CD8-positive, alpha-beta memory T cell (primary cell): ENCODE results near the gene SMIM28. TPM values are rescaled to one million over a fixed set of nuclear protein-coding genes. Genes with fewer than 3 reads are reported as not detected.

Experiments
- CTCF ChIA-PET: fragments of 350-600 bp; sonication (Branson Sonifier 250); formaldehyde crosslinking; loops from one replicate; lab custom pipeline; 2021; ENCODE audit warnings: antibody characterized with exemption; lab: Charles Lee
- POLR2A ChIA-PET: fragments of 350-600 bp; sonication (Branson Sonifier 250); formaldehyde crosslinking; loops from one replicate; lab custom pipeline; 2021; ENCODE audit warnings: antibody characterized with exemption; lab: Charles Lee
- DNase-seq, 5 donors: peaks; one replicate each; pipeline versions ENCODE4 v3.0.0 to v3.0.0-alpha.2; 2020 to 2022; ENCODE audit warnings: mixed read lengths in 1 of 5
- H3K27ac ChIP-seq: one replicate; pipeline ENCODE4 v1.7.0; 2013; ENCODE audit warnings: low read depth, mild to moderate bottlenecking, low read length, moderate library complexity
- H3K27me3 ChIP-seq: 2 replicates; pipeline ENCODE4 v1.7.0; 2013; ENCODE audit warnings: low read length, mild to moderate bottlenecking; ENCODE audit not compliant: insufficient read depth, poor library complexity, severe bottlenecking
- H3K36me3 ChIP-seq: 2 replicates; pipeline ENCODE4 v1.7.0; 2013; ENCODE audit warnings: mild to moderate bottlenecking, low read length, moderate library complexity; ENCODE audit not compliant: insufficient read depth
- H3K4me1 ChIP-seq: 2 replicates; pipeline ENCODE4 v1.7.0; 2013; ENCODE audit warnings: mild to moderate bottlenecking, low read length, moderate library complexity; ENCODE audit not compliant: insufficient read depth
- H3K4me3 ChIP-seq: 2 replicates; pipeline ENCODE4 v1.7.0; 2013; ENCODE audit warnings: mild to moderate bottlenecking, low read length
- H3K9me3 ChIP-seq: 2 replicates; pipeline ENCODE4 v1.7.0; 2013; ENCODE audit warnings: mild to moderate bottlenecking, low read length
- H3K27ac Mint-ChIP-seq, 8 donors: one replicate each; pipeline ENCODE4 v1.8.0; 2020 to 2021; ENCODE audit warnings: mixed read lengths in 8 of 8, mild to moderate bottlenecking in 6 of 8, inconsistent platforms in 3 of 8, moderate library complexity in 3 of 8
- H3K27me3 Mint-ChIP-seq, 2 donors: one replicate each; pipeline ENCODE4 v1.8.0; 2020 to 2021; ENCODE audit warnings: mixed read lengths in 2 of 2, mild to moderate bottlenecking in 1 of 2, moderate library complexity in 1 of 2
- H3K36me3 Mint-ChIP-seq, 3 donors: one replicate each; pipeline ENCODE4 v1.8.0; 2020 to 2021; ENCODE audit warnings: mixed read lengths in 3 of 3, inconsistent platforms in 1 of 3, mild to moderate bottlenecking in 1 of 3
- H3K4me1 Mint-ChIP-seq, 3 donors: one replicate each; pipeline ENCODE4 v1.8.0; 2020 to 2021; ENCODE audit warnings: mixed read lengths in 3 of 3, inconsistent platforms in 1 of 3, mild to moderate bottlenecking in 1 of 3
- H3K4me3 Mint-ChIP-seq, 7 donors: one replicate each; pipeline ENCODE4 v1.8.0; 2020 to 2021; ENCODE audit warnings: mixed read lengths in 7 of 7, mild to moderate bottlenecking in 6 of 7, moderate library complexity in 4 of 7, inconsistent platforms in 2 of 7
- H3K9me3 Mint-ChIP-seq, 5 donors: one replicate each; pipeline ENCODE4 v1.8.0; 2020 to 2022; ENCODE audit warnings: mixed read lengths in 5 of 5, mild to moderate bottlenecking in 3 of 5, moderate library complexity in 2 of 5, inconsistent platforms in 1 of 5
- polyA plus RNA-seq: library from polyadenylated mRNA; unstranded; fragments of 300-500 nt; fragmentation: Illumina TruSeq; gene quantifications from one replicate; pipeline ENCODE4 v1.2.3, GENCODE V29; 2021
- total RNA-seq, 2 experiments: library from RNA; stranded (reverse); gene quantifications; one replicate each; pipeline ENCODE4 v1.2.3, GENCODE V29; 2021

SMIM28 gene
- total and polyA plus RNA-seq, 3 experiments from 2014 or later: not detected

- H3K4me3 ChIP-seq: no peak overlapping the region
- H3K4me1 Mint-ChIP-seq: peaks cover 0 to 4% (median 0%) of the 10 kb centered on the region in 3 donors
- H3K4me1 ChIP-seq: no peaks in the 10 kb centered on the region
- H3K27ac ChIP-seq: no peak overlapping the region
- no peak overlapping the region for H3K4me3 Mint-ChIP-seq
- H3K9me3 ChIP-seq: no peaks in the 10 kb centered on the region
- POLR2A ChIA-PET: no interaction called here
- no peaks in the 10 kb centered on the region for H3K27me3 ChIP-seq
- CTCF ChIA-PET: interaction anchor here (0.7 to 7.4 kb wide), 8 partner anchors 24 to 314 kb away, joined by 3 to 87 read pairs (median 8); partner anchors contain the start of gene HEBP2
- H3K9me3 Mint-ChIP-seq: no peaks in the 10 kb centered on the region
- H3K36me3 ChIP-seq: no peaks in the 10 kb centered on the region
- H3K27me3 Mint-ChIP-seq: peaks cover 5 to 27% of the 10 kb centered on the region in 2 donors
- no peak overlapping the region for H3K27ac Mint-ChIP-seq
- DNase-seq: no peak
- no peaks in the 10 kb centered on the region for H3K36me3 Mint-ChIP-seq
These were observed 52.8 kb downstream of the SMIM28 start for GRCh38 chr6:138430361-138431145.

GRCh38 chr6:138431256-138432062 is 53.8 kb downstream of the SMIM28 start:
- peak overlapping the region in 1 of 8 donors; percentile 77 for H3K27ac Mint-ChIP-seq
- POLR2A ChIA-PET: no interaction called here

DNA sequence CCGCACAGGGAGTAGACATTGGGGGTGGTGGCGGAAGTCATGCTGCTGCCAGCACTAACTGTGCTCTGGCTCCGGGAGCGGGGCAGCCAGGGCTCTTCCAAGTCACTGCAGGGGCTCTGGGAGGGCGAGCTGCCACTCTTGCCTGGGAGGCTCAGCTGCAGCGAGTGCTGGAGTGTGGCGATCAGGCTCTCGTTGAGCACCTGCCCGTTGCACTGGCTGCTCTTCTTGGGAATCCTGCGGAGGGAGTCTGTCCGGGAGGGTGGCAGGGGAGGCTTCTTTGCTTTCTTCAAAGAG is 54.3 kb downstream of the SMIM28 start:
- no peak overlapping the region for H3K4me3 ChIP-seq
- no peak overlapping the region for H3K27ac ChIP-seq
- DNase-seq: no peak
- H3K9me3 ChIP-seq: no peaks in the 10 kb centered on the region
- no peaks in the 10 kb centered on the region for H3K4me1 ChIP-seq
- peaks cover 4 to 24% of the 10 kb centered on the region in 2 donors for H3K27me3 Mint-ChIP-seq
- H3K9me3 Mint-ChIP-seq: no peaks in the 10 kb centered on the region
- H3K36me3 ChIP-seq: no peaks in the 10 kb centered on the region
- no peaks in the 10 kb centered on the region for H3K27me3 ChIP-seq
- no peak overlapping the region for H3K4me3 Mint-ChIP-seq
- no peak overlapping the region for H3K27ac Mint-ChIP-seq
- CTCF ChIA-PET: no interaction called here
- POLR2A ChIA-PET: no interaction called here
- H3K4me1 Mint-ChIP-seq: peaks cover 0 to 4% (median 0%) of the 10 kb centered on the region in 3 donors
- H3K36me3 Mint-ChIP-seq: no peaks in the 10 kb centered on the region

More at GRCh38 chr6:138431256-138432062, 53.8 kb downstream of the SMIM28 start:
- Histone ChIP-seq H3K27ac (no peak overlapping the region), H3K4me1 (no peaks in the 10 kb centered on the region), H3K36me3 (no peaks in the 10 kb centered on the region), H3K27me3 (no peaks in the 10 kb centered on the region), H3K4me3 (no peak overlapping the region), H3K9me3 (no peaks in the 10 kb centered on the region)
- Mint-ChIP-seq H3K27me3 (peaks cover 4 to 27% of the 10 kb centered on the region in 2 donors), H3K36me3 (no peaks in the 10 kb centered on the region), H3K9me3 (no peaks in the 10 kb centered on the region), H3K4me3 (no peak overlapping the region), H3K4me1 (peaks cover 0 to 4% (median 0%) of the 10 kb centered on the region in 3 donors)
- DNase-seq: no peak
- CTCF ChIA-PET: interaction anchor here (1.1 to 7.4 kb wide), 4 partner anchors 24 to 315 kb away, joined by 5 to 87 read pairs (median 28); no protein-coding TSS in a partner anchor

Other genes with a start within 250 kb of the SMIM28 start
- under 1 TPM; 0.09 to 0.11 TPM for gene ARFGEF3, start 216.0 kb upstream of the SMIM28 start, total RNA-seq
- not detected for gene ARFGEF3, start 216.0 kb upstream of the SMIM28 start, polyA plus RNA-seq
- not detected for gene PBOV1, start 159.4 kb upstream of the SMIM28 start, total RNA-seq
- not detected for gene PBOV1, start 159.4 kb upstream of the SMIM28 start, polyA plus RNA-seq
- gene HEBP2, start 26.3 kb downstream of the SMIM28 start, total RNA-seq: 10 to 100 TPM; 27.2 to 27.5 TPM
- 42.0 TPM for gene HEBP2, start 26.3 kb downstream of the SMIM28 start, polyA plus RNA-seq
- gene NHSL1, start 121.6 kb downstream of the SMIM28 start, total RNA-seq: under 1 TPM; 0.71 to 0.72 TPM
- not detected for gene NHSL1, start 121.6 kb downstream of the SMIM28 start, polyA plus RNA-seq